Endothelial cell of umbilical vein (primary cell): ENCODE measurements around the gene S1PR5.

ENCODE experiments used
- CTCF ChIP-seq, 2 donors: IDR thresholded peaks; 1 replicate in 1 of 2; 2 replicates in 1 of 2; pipeline ENCODE4 v1.5.1; 2011; ENCODE audit warnings: low read length in 2 of 2, mild to moderate bottlenecking in 2 of 2, moderate library complexity in 2 of 2, control low read depth in 1 of 2, inconsistent platforms in 1 of 2, low read depth in 1 of 2; ENCODE audit not compliant: insufficient read depth in 1 of 2; ENCODE audit errors: extremely low read depth in 1 of 2
- EZH2 ChIP-seq: IDR thresholded peaks from 2 replicates; pipeline ENCODE4 v1.6.1; 2012; ENCODE audit warnings: borderline replicate concordance, low read depth, mild to moderate bottlenecking, moderate library complexity, low read length, inconsistent platforms; ENCODE audit not compliant: severe bottlenecking
- FOS ChIP-seq: IDR thresholded peaks from 2 replicates; pipeline ENCODE4 v1.6.1; 2011; ENCODE audit warnings: mild to moderate bottlenecking, low read length, moderate library complexity, borderline replicate concordance; ENCODE audit not compliant: insufficient read depth
- JUN ChIP-seq: IDR thresholded peaks from 2 replicates; pipeline ENCODE4 v1.6.1; 2011; ENCODE audit warnings: borderline replicate concordance, low read depth; ENCODE audit not compliant: insufficient read length, insufficient read depth
- MAX ChIP-seq: IDR thresholded peaks from 2 replicates; pipeline ENCODE4 v1.6.1; 2011; ENCODE audit not compliant: insufficient read depth, insufficient read length
- MYC ChIP-seq: IDR thresholded peaks from one replicate; pipeline ENCODE4 v1.6.1; 2011; ENCODE audit warnings: mild to moderate bottlenecking, low read depth, low read length
- POLR2A ChIP-seq: IDR thresholded peaks from 2 replicates; pipeline ENCODE4 v1.6.1; 2012; ENCODE audit warnings: low read depth, mild to moderate bottlenecking, control low read depth, low read length
- POLR2AphosphoS5 ChIP-seq: IDR thresholded peaks from 2 replicates; pipeline ENCODE4 v1.6.1; 2012; ENCODE audit warnings: low read depth, mild to moderate bottlenecking, control low read depth, low read length, moderate library complexity; ENCODE audit not compliant: insufficient read depth

- TF ChIP-seq CTCF (IDR thresholded peaks at IDR 0.05; ENCODE audit: extremely low read depth in 1 of 2, insufficient read depth in 1 of 2, low read depth in 1 of 2, low read length in 2 of 2), result no peak
- no peak for TF ChIP-seq POLR2A
- TF ChIP-seq FOS, result no peak
- no peak for TF ChIP-seq POLR2AphosphoS5
- TF ChIP-seq EZH2, result no peak
- no peak for TF ChIP-seq JUN
- no peak for TF ChIP-seq MYC
- no peak for TF ChIP-seq MAX
These were observed 49.1 kb downstream of the S1PR5 start for GRCh38 chr19:10468133-10468532.
